SK-N-MC (cell line): ENCODE data around the gene GALNTL6.
"Not testable (repeated sequence)": the region's sequence is repeated elsewhere in the genome, so short reads cannot be mapped to it uniquely, and the experiment has no call there.

Experiments used
- DNase-seq: peaks from one replicate; pipeline ENCODE4 v3.0.0-alpha.2; 2011; ENCODE audit warnings: low read depth, low spot score
- H3K27ac ChIP-seq: fragments of 200-600 bp; sonication (generic); 2 replicates; pipeline ENCODE4 v1.5.1; 2016; ENCODE audit warnings: mixed run types
- H3K36me3 ChIP-seq: fragments of 200-600 bp; sonication (generic); 2 replicates; pipeline ENCODE4 v1.6.1; 2017; ENCODE audit warnings: antibody characterized with exemption, low read length, mixed read lengths; ENCODE audit not compliant: insufficient read depth
- H3K4me3 ChIP-seq: fragments of 200-600 bp; sonication (generic); 2 replicates; pipeline ENCODE4 v1.5.1; 2016
- H3K9ac ChIP-seq: fragments of 200-600 bp; sonication (generic); 2 replicates; pipeline ENCODE4 v1.8.0; 2017; ENCODE audit warnings: mixed run types, mixed read lengths; ENCODE audit not compliant: insufficient read length
- H3K9me3 ChIP-seq: fragments of 200-600 bp; sonication (generic); 2 replicates; pipeline ENCODE4 v1.6.1; 2017; ENCODE audit warnings: low read depth, mild to moderate bottlenecking, antibody characterized with exemption, low read length, moderate library complexity, mixed read lengths
- EZH2 ChIP-seq: fragments of 200-600 bp; sonication (generic); IDR thresholded peaks from one replicate; pipeline ENCODE4 v1.6.1; 2017; ENCODE audit warnings: antibody characterized with exemption
- FOXP2 ChIP-seq: optimal IDR thresholded peaks from 2 replicates; pipeline ENCODE3; 2011; ENCODE audit warnings: mild to moderate bottlenecking, moderate library complexity; ENCODE audit not compliant: insufficient read depth; ENCODE audit errors: extremely low read length, control extremely low read depth
- POLR2AphosphoS5 ChIP-seq: IDR thresholded peaks from 2 replicates; pipeline ENCODE4 v1.6.1; 2012; ENCODE audit warnings: mild to moderate bottlenecking, low read depth, low read length, borderline replicate concordance

Gene GALNTL6

DNA sequence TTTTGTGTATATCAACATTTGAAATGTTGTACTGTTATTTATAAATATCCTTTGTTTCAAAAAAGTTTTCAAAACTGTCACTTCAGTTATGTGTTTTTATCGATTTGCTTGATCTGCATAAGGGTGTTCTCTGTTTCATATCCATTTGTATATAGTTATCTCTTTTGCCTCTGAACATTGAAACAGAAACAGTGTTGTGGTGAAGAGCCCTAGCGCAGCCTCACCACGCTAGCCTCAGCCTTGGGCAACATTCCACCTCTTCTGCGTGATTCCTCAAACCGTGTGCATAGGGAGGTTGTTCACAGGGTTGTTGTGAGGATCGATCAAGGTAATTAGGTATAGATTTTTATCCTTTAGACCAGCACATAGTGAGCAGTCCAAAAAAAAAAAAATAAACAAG is 1068.4 kb downstream of the GALNTL6 start:
- H3K9ac ChIP-seq = no peak overlapping the region
- TF ChIP-seq POLR2AphosphoS5 = no peak
- TF ChIP-seq FOXP2 = no peak
- TF ChIP-seq EZH2 = no peak
- no peak overlapping the region for H3K4me3 ChIP-seq
- H3K9me3 ChIP-seq = no peaks in the 10 kb centered on the region
- no peak for DNase-seq
- no peaks in the 10 kb centered on the region for H3K36me3 ChIP-seq
- H3K27ac ChIP-seq = no peak overlapping the region

GRCh38 chr4:172887358-172887757 is 1074.2 kb downstream of the GALNTL6 start:
- not testable (repeated sequence) for H3K9me3 ChIP-seq, H3K36me3 ChIP-seq, H3K9ac ChIP-seq, H3K4me3 ChIP-seq, H3K27ac ChIP-seq, DNase-seq

- H3K9ac ChIP-seq = no peak overlapping the region
- no peaks in the 10 kb centered on the region for H3K9me3 ChIP-seq
- H3K4me3 ChIP-seq = no peak overlapping the region
- no peak for DNase-seq
- no peaks in the 10 kb centered on the region for H3K36me3 ChIP-seq
- TF ChIP-seq EZH2 (no peak), POLR2AphosphoS5 (no peak), FOXP2 (no peak)
- no peak overlapping the region for H3K27ac ChIP-seq
Observed at GRCh38 chr4:172887959-172888358, 1074.8 kb downstream of the GALNTL6 start.

- Histone ChIP-seq H3K36me3 (no peaks in the 10 kb centered on the region), H3K4me3 (no peak overlapping the region), H3K9ac (no peak overlapping the region), H3K9me3 (no peaks in the 10 kb centered on the region), H3K27ac (no peak overlapping the region)
- no peak for TF ChIP-seq POLR2AphosphoS5
- no peak for TF ChIP-seq EZH2
- no peak for TF ChIP-seq FOXP2
- no peak for DNase-seq
Observed at GRCh38 chr4:172892300-172892699, 1079.1 kb downstream of the GALNTL6 start.

DNA sequence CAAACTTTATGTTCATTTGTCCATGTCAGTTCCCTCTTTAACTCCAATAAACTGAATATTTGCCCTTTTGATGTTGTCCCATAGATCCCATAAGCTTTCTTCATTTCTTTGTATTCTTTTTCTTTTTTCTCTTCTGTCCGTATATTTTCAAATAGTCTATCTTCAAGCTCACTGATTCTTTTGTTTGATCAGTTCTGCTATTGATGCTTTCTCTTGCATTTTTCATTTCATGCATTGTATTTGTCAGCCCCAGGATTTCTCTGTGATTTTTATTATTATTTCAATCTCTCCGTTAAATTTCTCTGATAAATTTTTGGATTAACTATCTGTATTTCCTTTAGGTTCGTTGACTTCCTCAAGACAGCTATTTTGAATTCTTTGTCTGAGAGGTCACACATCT is 1082.5 kb downstream of the GALNTL6 start:
- no peaks in the 10 kb centered on the region for H3K9me3 ChIP-seq
- no peak overlapping the region for H3K9ac ChIP-seq
- DNase-seq = no peak
- H3K27ac ChIP-seq = no peak overlapping the region
- no peak for TF ChIP-seq EZH2
- TF ChIP-seq FOXP2 = no peak
- no peak for TF ChIP-seq POLR2AphosphoS5
- no peak overlapping the region for H3K4me3 ChIP-seq
- H3K36me3 ChIP-seq = no peaks in the 10 kb centered on the region

- Histone ChIP-seq H3K9ac (no peak overlapping the region), H3K4me3 (no peak overlapping the region), H3K36me3 (no peaks in the 10 kb centered on the region), H3K27ac (no peak overlapping the region), H3K9me3 (no peaks in the 10 kb centered on the region)
- no peak for TF ChIP-seq FOXP2
- no peak for DNase-seq
Observed at GRCh38 chr4:172897046-172897445, 1083.8 kb downstream of the GALNTL6 start.

DNA sequence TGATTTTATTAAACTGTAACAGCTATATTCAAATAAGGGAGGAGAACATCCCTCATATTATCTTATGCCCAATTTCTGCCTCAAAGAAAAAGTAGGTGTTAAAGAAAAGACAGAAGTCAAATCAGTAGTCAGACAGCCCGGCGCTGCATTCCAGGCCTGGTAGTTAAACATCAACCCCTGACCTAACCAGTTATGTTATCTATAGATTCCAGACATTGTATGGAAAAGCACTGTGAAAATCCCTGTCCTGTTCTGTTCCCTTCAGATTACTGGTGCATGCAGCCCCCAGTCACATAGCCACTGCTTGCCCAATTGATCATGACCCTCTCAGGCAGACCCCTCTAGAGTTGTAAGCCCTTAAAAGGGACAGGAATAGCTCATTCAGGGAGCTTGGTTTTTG is 1085.5 kb downstream of the GALNTL6 start:
- no peak for DNase-seq
- Histone ChIP-seq H3K36me3 (no peaks in the 10 kb centered on the region), H3K9ac (no peak overlapping the region), H3K4me3 (no peak overlapping the region), H3K9me3 (no peaks in the 10 kb centered on the region), H3K27ac (peak overlapping the region; percentile 14; the same call in 1 of the 2 replicates)
- TF ChIP-seq FOXP2 (no peak), EZH2 (no peak), POLR2AphosphoS5 (no peak)

DNA sequence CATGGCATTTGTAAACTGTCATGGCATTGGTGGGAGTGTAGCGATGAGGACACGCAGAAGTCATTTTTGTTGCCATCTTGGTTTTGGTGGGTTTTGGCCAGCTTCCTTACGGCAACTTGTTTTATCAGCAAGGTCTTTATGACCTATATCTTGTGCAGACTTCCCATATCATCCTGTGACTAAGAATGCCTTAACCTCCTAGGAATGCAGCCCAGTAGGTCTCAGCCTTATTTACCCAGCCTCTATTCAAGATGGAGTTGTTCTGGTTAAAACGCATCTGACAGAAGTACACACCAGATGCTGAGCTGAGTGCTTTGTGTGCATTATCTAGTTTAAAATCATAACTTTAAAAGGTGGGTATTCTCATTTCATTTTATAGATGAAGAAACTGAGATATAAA is 1086.7 kb downstream of the GALNTL6 start:
- H3K4me3 ChIP-seq = no peak overlapping the region
- H3K27ac ChIP-seq = no peak overlapping the region
- no peak overlapping the region for H3K9ac ChIP-seq
- no peak for TF ChIP-seq POLR2AphosphoS5
- no peak for TF ChIP-seq EZH2
- no peak for TF ChIP-seq FOXP2
- H3K36me3 ChIP-seq = no peaks in the 10 kb centered on the region
- H3K9me3 ChIP-seq = no peaks in the 10 kb centered on the region
- no peak for DNase-seq

DNA sequence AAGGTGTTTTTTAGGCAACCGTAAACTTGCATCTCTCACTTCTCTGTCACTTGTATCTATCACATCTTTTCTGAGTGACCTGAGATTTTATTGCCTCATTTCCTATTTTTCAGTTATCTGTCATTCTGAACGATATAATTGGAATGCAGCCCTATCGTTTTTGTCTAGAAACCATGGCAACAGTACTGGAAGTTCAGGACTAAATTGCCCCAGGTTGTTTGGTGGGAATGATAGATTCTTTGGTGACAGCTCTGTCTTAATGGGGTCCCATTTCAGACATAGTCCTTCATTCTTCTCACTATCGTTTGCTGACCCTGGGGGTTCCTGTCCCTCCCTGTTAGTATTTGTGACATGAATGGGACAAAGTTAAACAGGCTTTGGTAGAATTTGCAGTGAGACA is 1087.7 kb downstream of the GALNTL6 start:
- Histone ChIP-seq H3K9me3 (no peaks in the 10 kb centered on the region), H3K4me3 (no peak overlapping the region), H3K36me3 (no peaks in the 10 kb centered on the region), H3K27ac (no peak overlapping the region), H3K9ac (no peak overlapping the region)
- TF ChIP-seq POLR2AphosphoS5 (no peak), EZH2 (no peak), FOXP2 (no peak)
- no peak for DNase-seq

DNA sequence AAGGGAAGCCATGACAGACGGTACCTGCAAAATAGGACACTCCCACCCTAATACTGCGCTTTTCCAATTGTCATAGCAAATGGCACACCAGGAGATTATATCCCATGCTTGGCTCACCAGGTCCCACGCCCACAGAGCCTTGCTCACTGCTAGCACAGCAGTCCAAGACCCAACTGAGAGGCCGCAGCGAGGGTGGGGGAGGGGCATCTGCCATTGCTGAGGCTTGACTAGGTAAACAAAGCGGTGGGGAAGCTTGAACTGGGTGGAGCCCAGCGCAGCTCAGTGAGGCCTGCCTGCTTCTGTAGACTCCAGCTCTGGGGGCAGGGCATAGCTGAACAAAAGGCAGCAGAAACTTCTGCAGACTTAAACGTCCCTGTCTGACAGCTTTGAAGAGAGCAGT is 1099.3 kb downstream of the GALNTL6 start:
- not testable (repeated sequence) for H3K36me3 ChIP-seq, H3K4me3 ChIP-seq, H3K9me3 ChIP-seq, H3K27ac ChIP-seq, DNase-seq, H3K9ac ChIP-seq

GRCh38 chr4:172917403-172917802 is 1104.2 kb downstream of the GALNTL6 start:
- DNase-seq, H3K36me3 ChIP-seq, H3K9ac ChIP-seq, H3K9me3 ChIP-seq, H3K4me3 ChIP-seq, H3K27ac ChIP-seq: not testable (repeated sequence)
